Smooth muscle cell (in vitro differentiated cells): Measurements from ENCODE around the gene WIPF2. TPM values are rescaled to one million over a fixed set of nuclear protein-coding genes. Genes with fewer than 3 reads are reported as not detected.

ENCODE experiments used
- DNase-seq: peaks from one replicate; lab custom pipeline; 2025; ENCODE audit not compliant: unreplicated experiment; lab: John Stamatoyannopoulos, UW
- H2AFZ ChIP-seq: fragments of 200-600 bp; sonication (generic); 2 replicates; pipeline ENCODE4 v1.6.0; 2016; ENCODE audit warnings: antibody characterized with exemption, low read depth, mild to moderate bottlenecking
- H3F3A ChIP-seq: fragments of 200-600 bp; sonication (generic); 2 replicates; pipeline ENCODE4 v1.6.0; 2017; ENCODE audit warnings: antibody characterized with exemption, low read depth
- H3K27ac ChIP-seq: fragments of 200-600 bp; sonication (generic); 2 replicates; pipeline ENCODE4 v1.5.1; 2016; ENCODE audit warnings: low read depth, mild to moderate bottlenecking
- H3K27me3 ChIP-seq: fragments of 200-600 bp; sonication (generic); 2 replicates; pipeline ENCODE4 v1.6.1; 2016; ENCODE audit warnings: low read depth, mild to moderate bottlenecking
- H3K36me3 ChIP-seq: fragments of 200-600 bp; sonication (generic); 2 replicates; pipeline ENCODE4 v1.5.1; 2016; ENCODE audit warnings: low read depth
- H3K4me1 ChIP-seq: fragments of 200-600 bp; sonication (generic); 2 replicates; pipeline ENCODE4 v1.5.1; 2016; ENCODE audit warnings: low read depth
- H3K4me2 ChIP-seq: fragments of 200-600 bp; sonication (generic); 2 replicates; pipeline ENCODE4 v1.6.0; 2016; ENCODE audit warnings: mild to moderate bottlenecking
- H3K4me3 ChIP-seq: fragments of 200-600 bp; sonication (generic); 2 replicates; pipeline ENCODE4 v1.5.1; 2016; ENCODE audit warnings: mild to moderate bottlenecking
- H3K79me2 ChIP-seq: fragments of 200-600 bp; sonication (generic); 2 replicates; pipeline ENCODE4 v1.6.0; 2016; ENCODE audit warnings: low read depth, mild to moderate bottlenecking
- H3K9ac ChIP-seq: fragments of 200-600 bp; sonication (generic); 2 replicates; pipeline ENCODE4 v1.6.0; 2016; ENCODE audit warnings: low read depth
- H3K9me3 ChIP-seq: fragments of 200-600 bp; sonication (generic); replicated peaks from 2 replicates; pipeline ENCODE4 v1.5.1; 2016; ENCODE audit warnings: low read depth
- H4K20me1 ChIP-seq: fragments of 200-600 bp; sonication (generic); 2 replicates; pipeline ENCODE4 v1.6.0; 2016; ENCODE audit warnings: low read depth
- CTCF ChIP-seq: fragments of 200-600 bp; sonication (generic); IDR thresholded peaks from 2 replicates; pipeline ENCODE4 v1.5.1; 2017; ENCODE audit warnings: borderline replicate concordance, mild to moderate bottlenecking, antibody characterized with exemption; ENCODE audit not compliant: insufficient read depth, poor library complexity, severe bottlenecking
- WGBS: methylation state at CpG from one replicate; pipeline ENCODE4 v1.1.7; 2016; ENCODE audit warnings: low lambda C conversion rate; 5-methylcytosine and 5-hydroxymethylcytosine counted together
- polyA plus RNA-seq: library from polyadenylated mRNA; unstranded; fragments of >200 nt; fragmentation: Nextera tagmentation; extraction: Ambion mirVana; gene quantifications from 2 replicates; pipeline ENCODE4 v1.2.1, GENCODE V29; 2016
- total RNA-seq: library from RNA; depleted of rRNA; stranded (reverse); fragments of >200 nt; gene quantifications from 2 replicates; pipeline ENCODE4 v1.2.3, GENCODE V29; 2014

Gene WIPF2
- total and polyA plus RNA-seq, 2 experiments from 2014 or later: 6.7 to 13.9 TPM

- 94% methylated on average over 17 of the region's 21 CpGs for WGBS
- Histone ChIP-seq H3K9me3 (no peaks in the 10 kb centered on the region), H3K9ac (no peak overlapping the region), H3K4me3 (no peak overlapping the region), H3K4me2 (no peak overlapping the region), H3K36me3 (peaks cover 7% of the 10 kb centered on the region), H3F3A (no peaks in the 10 kb centered on the region), H3K4me1 (no peaks in the 10 kb centered on the region), H3K27me3 (no peaks in the 10 kb centered on the region), H2AFZ (no peak overlapping the region), H4K20me1 (peaks cover 34% of the 10 kb centered on the region), H3K27ac (no peak overlapping the region), H3K79me2 (no peaks in the 10 kb centered on the region)
- TF ChIP-seq CTCF: no peak
- no peak for DNase-seq
Observed at GRCh38 chr17:40264458-40265185, 45.5 kb downstream of the WIPF2 start.

- H3K27me3 ChIP-seq: no peaks in the 10 kb centered on the region
- H2AFZ ChIP-seq: no peak overlapping the region
- H3K27ac ChIP-seq: no peak overlapping the region
- H3K79me2 ChIP-seq: no peaks in the 10 kb centered on the region
- H3K9ac ChIP-seq: no peak overlapping the region
- H3F3A ChIP-seq: no peaks in the 10 kb centered on the region
- DNase-seq: no peak
- TF ChIP-seq CTCF: no peak
- WGBS: 95% methylated on average over 5 of the region's 5 CpGs
- H3K4me1 ChIP-seq: no peaks in the 10 kb centered on the region
- peaks cover 3% of the 10 kb centered on the region for H3K36me3 ChIP-seq
- no peak overlapping the region for H3K4me3 ChIP-seq
- H3K9me3 ChIP-seq: no peaks in the 10 kb centered on the region
- H4K20me1 ChIP-seq: peaks cover 31% of the 10 kb centered on the region
- H3K4me2 ChIP-seq: no peak overlapping the region
Observed at GRCh38 chr17:40265337-40265736, 46.2 kb downstream of the WIPF2 start.

- no peaks in the 10 kb centered on the region for H3K27me3 ChIP-seq
- no peak overlapping the region for H3K4me2 ChIP-seq
- no peaks in the 10 kb centered on the region for H3K4me1 ChIP-seq
- DNase-seq: no peak
- H3K27ac ChIP-seq: no peak overlapping the region
- H3K9ac ChIP-seq: no peak overlapping the region
- H2AFZ ChIP-seq: no peak overlapping the region
- 94% methylated on average over 6 of the region's 6 CpGs for WGBS
- no peak for TF ChIP-seq CTCF
- peaks cover 6% of the 10 kb centered on the region for H3K36me3 ChIP-seq
- no peaks in the 10 kb centered on the region for H3K9me3 ChIP-seq
- H3K79me2 ChIP-seq: no peaks in the 10 kb centered on the region
- H3K4me3 ChIP-seq: no peak overlapping the region
- peaks cover 25% of the 10 kb centered on the region for H4K20me1 ChIP-seq
- H3F3A ChIP-seq: no peaks in the 10 kb centered on the region
Observed at GRCh38 chr17:40266882-40267281, 47.8 kb downstream of the WIPF2 start.
